Activated CD4-positive, alpha-beta memory T cell treated with anti-CD3 and anti-CD28 coated beads for 36 hours (primary cell): ENCODE results near the gene TFAP2A. TPM values are rescaled to one million over a fixed set of nuclear protein-coding genes. Genes with fewer than 3 reads are reported as not detected.

ENCODE experiments used
- CTCF ChIA-PET: fragments of 350-600 bp; sonication (Branson Sonifier 250); formaldehyde crosslinking; loops from one replicate; lab custom pipeline; 2021; ENCODE audit warnings: antibody characterized with exemption, inconsistent platforms; lab: Charles Lee
- POLR2A ChIA-PET: fragments of 350-600 bp; sonication (Branson Sonifier 250); formaldehyde crosslinking; loops from one replicate; lab custom pipeline; 2021; ENCODE audit warnings: antibody characterized with exemption; lab: Charles Lee
- DNase-seq: peaks from one replicate; pipeline ENCODE4 v3.0.0-alpha.2; 2020
- H3K27ac Mint-ChIP-seq: one replicate; pipeline ENCODE4 v1.8.0; 2021; ENCODE audit warnings: mixed read lengths
- H3K27me3 Mint-ChIP-seq: one replicate; pipeline ENCODE4 v1.8.0; 2021; ENCODE audit warnings: mixed read lengths
- H3K36me3 Mint-ChIP-seq: one replicate; pipeline ENCODE4 v1.8.0; 2021; ENCODE audit warnings: mixed read lengths
- H3K4me1 Mint-ChIP-seq: one replicate; pipeline ENCODE4 v1.8.0; 2021; ENCODE audit warnings: low read depth, mixed read lengths
- H3K4me3 Mint-ChIP-seq: one replicate; pipeline ENCODE4 v1.8.0; 2021; ENCODE audit warnings: mild to moderate bottlenecking, mixed read lengths
- H3K9me3 Mint-ChIP-seq: one replicate; pipeline ENCODE4 v1.8.0; 2021; ENCODE audit warnings: mixed read lengths
- intact Hi-C: fragments of 100-400 bp; cut with micrococcal nuclease; formaldehyde crosslinking; loops from one replicate; pipeline ENCODE4 v1.15.1; 2023
- total RNA-seq, 2 experiments: library from RNA; stranded (reverse); gene quantifications; one replicate each; pipeline ENCODE4 v1.2.3, GENCODE V29; 2021

Gene TFAP2A
- total RNA-seq, result under 1 TPM in 1 of 2 experiments, not detected in 1; 0.21 TPM

GRCh38 chr6:10414756-10415616 lies at the start of gene TFAP2A:
Gene TFAP2A, minus strand, starts transcription at chr6:10415074. Its CDS starts 83 bp downstream, at chr6:10414991.
- DNase-seq, result no peak
- peaks cover 35% of the 10 kb centered on the region for H3K4me1 Mint-ChIP-seq
- H3K9me3 Mint-ChIP-seq, result peaks cover 9% of the 10 kb centered on the region
- peaks cover 82% of the 10 kb centered on the region for H3K27me3 Mint-ChIP-seq
- CTCF ChIA-PET, result interaction anchor here (1.2 to 1.8 kb wide), 3 partner anchors 10 to 32 kb away, joined by 4 to 6 read pairs (median 5); no protein-coding TSS in a partner anchor
- intact Hi-C loops, result no loop called here
- no peak within 1 kb of the TSS for H3K27ac Mint-ChIP-seq
- H3K36me3 Mint-ChIP-seq, result peaks cover 15% of the 10 kb centered on the region
- POLR2A ChIA-PET, result no interaction called here
- peak within 1 kb of the TSS; percentile 29 for H3K4me3 Mint-ChIP-seq

GRCh38 chr6:10463491-10464481 lies 48.9 kb upstream of the TFAP2A start:
- H3K4me1 Mint-ChIP-seq, result no peaks in the 10 kb centered on the region
- no peak for DNase-seq
- H3K4me3 Mint-ChIP-seq, result no peak overlapping the region
- intact Hi-C loops, result no loop called here
- ChIA-PET POLR2A (no interaction called here), CTCF (no interaction called here)
- H3K9me3 Mint-ChIP-seq, result no peaks in the 10 kb centered on the region
- H3K27ac Mint-ChIP-seq, result no peak overlapping the region
- no peaks in the 10 kb centered on the region for H3K36me3 Mint-ChIP-seq
- H3K27me3 Mint-ChIP-seq, result peaks cover 10% of the 10 kb centered on the region

DNA sequence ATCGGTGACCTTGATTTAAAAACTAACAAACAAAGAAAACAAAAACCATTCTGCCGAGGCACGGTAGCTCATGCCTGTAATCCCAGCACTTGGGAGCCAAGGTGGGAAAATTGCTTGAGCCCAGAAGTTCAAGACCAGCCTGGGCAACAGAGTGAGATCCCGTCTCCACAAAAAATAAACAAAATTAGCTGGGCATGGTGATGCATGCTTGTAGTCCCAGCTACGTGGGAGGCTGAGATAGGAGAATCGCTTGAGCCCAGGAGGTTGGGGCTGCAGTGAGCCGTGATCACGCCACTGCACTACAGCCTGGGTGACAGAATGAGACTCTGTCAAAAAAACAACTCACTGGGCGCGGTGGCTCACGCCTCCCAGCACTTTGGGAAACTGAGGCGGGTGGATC lies 48.2 kb upstream of the TFAP2A start:
- H3K27me3 Mint-ChIP-seq, result peaks cover 13% of the 10 kb centered on the region
- H3K9me3 Mint-ChIP-seq, result no peaks in the 10 kb centered on the region
- no peaks in the 10 kb centered on the region for H3K36me3 Mint-ChIP-seq
- H3K27ac Mint-ChIP-seq, result no peak overlapping the region
- no peak for DNase-seq
- POLR2A ChIA-PET, result no interaction called here
- intact Hi-C loops, result no loop called here
- CTCF ChIA-PET, result no interaction called here
- H3K4me1 Mint-ChIP-seq, result no peaks in the 10 kb centered on the region
- no peak overlapping the region for H3K4me3 Mint-ChIP-seq

DNA sequence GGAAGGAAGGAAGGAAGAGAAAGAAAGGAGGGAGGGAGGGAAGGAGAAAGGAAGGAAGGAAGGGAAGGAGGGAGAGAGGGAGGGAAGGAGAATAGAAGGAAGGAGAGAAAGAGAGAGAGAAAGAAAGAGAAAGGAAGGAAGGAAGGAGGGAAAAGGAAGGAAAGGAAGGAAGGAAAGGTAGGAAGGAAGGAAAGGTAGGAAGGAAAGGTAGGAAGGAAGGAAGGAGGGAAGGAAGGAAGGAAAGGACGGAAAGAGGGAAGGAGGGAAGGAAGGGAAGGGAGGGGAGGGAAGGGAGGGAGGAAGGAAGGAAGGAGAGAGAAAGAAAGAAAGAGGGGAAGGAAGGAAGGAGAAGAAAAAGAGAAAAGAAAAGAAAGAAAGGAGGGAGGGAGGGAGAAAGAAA lies 47.0 kb upstream of the TFAP2A start:
- no peaks in the 10 kb centered on the region for H3K4me1 Mint-ChIP-seq
- H3K27me3 Mint-ChIP-seq, result peaks cover 12% of the 10 kb centered on the region
- no peaks in the 10 kb centered on the region for H3K9me3 Mint-ChIP-seq
- no peaks in the 10 kb centered on the region for H3K36me3 Mint-ChIP-seq
- no peak overlapping the region for H3K27ac Mint-ChIP-seq
- no peak for DNase-seq
- intact Hi-C loops, result no loop called here
- ChIA-PET CTCF (no interaction called here), POLR2A (no interaction called here)
- H3K4me3 Mint-ChIP-seq, result no peak overlapping the region

- CTCF ChIA-PET, result no interaction called here
- H3K27me3 Mint-ChIP-seq, result peaks cover 10% of the 10 kb centered on the region
- intact Hi-C loops, result no loop called here
- no peak for DNase-seq
- H3K4me3 Mint-ChIP-seq, result no peak overlapping the region
- no peaks in the 10 kb centered on the region for H3K4me1 Mint-ChIP-seq
- no peaks in the 10 kb centered on the region for H3K9me3 Mint-ChIP-seq
- POLR2A ChIA-PET, result no interaction called here
- no peaks in the 10 kb centered on the region for H3K36me3 Mint-ChIP-seq
- H3K27ac Mint-ChIP-seq, result no peak overlapping the region
Observed at GRCh38 chr6:10460096-10460495, 45.2 kb upstream of the TFAP2A start.

- no peak overlapping the region for H3K4me3 Mint-ChIP-seq
- no peaks in the 10 kb centered on the region for H3K4me1 Mint-ChIP-seq
- no peaks in the 10 kb centered on the region for H3K9me3 Mint-ChIP-seq
- H3K27me3 Mint-ChIP-seq, result peaks cover 10% of the 10 kb centered on the region
- H3K27ac Mint-ChIP-seq, result no peak overlapping the region
- POLR2A ChIA-PET, result no interaction called here
- H3K36me3 Mint-ChIP-seq, result no peaks in the 10 kb centered on the region
- no peak for DNase-seq
- intact Hi-C loops, result no loop called here
- CTCF ChIA-PET, result no interaction called here
Observed at GRCh38 chr6:10458287-10458686, 43.4 kb upstream of the TFAP2A start.

GRCh38 chr6:10453596-10453995 lies 38.7 kb upstream of the TFAP2A start:
- Mint-ChIP-seq H3K4me3 (no peak overlapping the region), H3K27ac (no peak overlapping the region), H3K36me3 (no peaks in the 10 kb centered on the region), H3K9me3 (no peaks in the 10 kb centered on the region), H3K27me3 (peaks cover 14% of the 10 kb centered on the region), H3K4me1 (no peaks in the 10 kb centered on the region)
- intact Hi-C loops, result no loop called here
- DNase-seq, result no peak
- CTCF ChIA-PET, result no interaction called here
- POLR2A ChIA-PET, result no interaction called here

GRCh38 chr6:10451828-10452509 lies 37.1 kb upstream of the TFAP2A start:
- Mint-ChIP-seq H3K4me3 (no peak overlapping the region), H3K9me3 (no peaks in the 10 kb centered on the region), H3K4me1 (no peaks in the 10 kb centered on the region), H3K36me3 (no peaks in the 10 kb centered on the region), H3K27me3 (peaks cover 8% of the 10 kb centered on the region), H3K27ac (no peak overlapping the region)
- intact Hi-C loops, result no loop called here
- no peak for DNase-seq
- ChIA-PET CTCF (interaction anchor here (1.1 kb wide), 1 partner anchor 14 kb away, joined by 4 read pairs; no protein-coding TSS in a partner anchor), POLR2A (no interaction called here)

GRCh38 chr6:10451394-10451793 lies 36.5 kb upstream of the TFAP2A start:
- DNase-seq, result no peak
- ChIA-PET CTCF (interaction anchor here (1.1 kb wide), 1 partner anchor 14 kb away, joined by 4 read pairs; no protein-coding TSS in a partner anchor), POLR2A (no interaction called here)
- Mint-ChIP-seq H3K4me3 (no peak overlapping the region), H3K36me3 (no peaks in the 10 kb centered on the region), H3K9me3 (no peaks in the 10 kb centered on the region), H3K4me1 (no peaks in the 10 kb centered on the region), H3K27me3 (peaks cover 8% of the 10 kb centered on the region), H3K27ac (no peak overlapping the region)
- intact Hi-C loops, result no loop called here

DNA sequence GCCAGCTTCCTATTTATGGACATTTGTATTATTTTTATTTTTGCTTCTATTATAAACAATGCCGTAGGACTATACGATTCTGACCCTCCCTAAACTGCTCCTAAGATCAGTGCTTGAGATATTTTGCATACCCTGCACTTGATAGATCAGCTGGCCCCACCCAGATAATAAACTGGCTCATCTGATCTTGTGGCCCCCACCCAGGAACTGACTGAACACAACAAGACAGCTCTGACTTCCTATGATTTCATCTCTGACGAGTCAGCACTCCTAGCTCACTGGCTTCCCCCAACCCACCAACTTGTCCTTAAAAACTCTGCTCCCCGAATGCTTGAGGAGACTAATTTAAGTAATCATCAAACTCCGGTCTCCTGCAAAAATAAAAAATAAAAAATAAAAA lies 34.9 kb upstream of the TFAP2A start:
- no peak for DNase-seq
- Mint-ChIP-seq H3K4me3 (no peak overlapping the region), H3K27me3 (peaks cover 8% of the 10 kb centered on the region), H3K4me1 (no peaks in the 10 kb centered on the region), H3K27ac (no peak overlapping the region), H3K9me3 (no peaks in the 10 kb centered on the region), H3K36me3 (no peaks in the 10 kb centered on the region)
- ChIA-PET POLR2A (no interaction called here), CTCF (no interaction called here)
- intact Hi-C loops, result no loop called here

DNA sequence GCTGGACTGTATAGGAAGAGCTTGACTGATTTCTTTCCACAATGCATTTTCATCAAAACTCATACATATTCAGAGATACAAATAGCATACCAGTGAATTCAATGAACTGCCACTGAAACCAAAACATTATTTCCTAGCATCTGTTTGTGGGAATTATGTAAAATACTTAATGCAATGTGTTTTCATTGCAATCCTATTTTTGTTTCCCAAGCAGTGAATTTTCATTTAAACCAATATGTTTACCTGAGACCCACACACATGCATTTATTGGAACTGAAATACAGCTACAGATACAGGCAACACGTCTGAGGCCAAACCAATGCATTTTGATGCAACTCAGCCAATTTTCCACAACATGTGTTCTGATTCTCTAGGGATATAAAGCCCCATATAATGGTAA lies 33.2 kb upstream of the TFAP2A start:
- H3K27ac Mint-ChIP-seq, result no peak overlapping the region
- no peaks in the 10 kb centered on the region for H3K9me3 Mint-ChIP-seq

More for the DNA sequence above, 33.2 kb upstream of the TFAP2A start:
- ChIA-PET CTCF (interaction anchor here (0.7 kb wide), 1 partner anchor 31 kb away, joined by 3 read pairs; no protein-coding TSS in a partner anchor), POLR2A (no interaction called here)
- intact Hi-C loops, result no loop called here
- H3K27me3 Mint-ChIP-seq, result peaks cover 11% of the 10 kb centered on the region
- DNase-seq, result no peak
- no peaks in the 10 kb centered on the region for H3K4me1 Mint-ChIP-seq
- H3K4me3 Mint-ChIP-seq, result no peak overlapping the region
- no peaks in the 10 kb centered on the region for H3K36me3 Mint-ChIP-seq
